ENCODE data around the gene SPATA16. TPM values are rescaled to one million over a fixed set of nuclear protein-coding genes. Genes with fewer than 3 reads are reported as not detected.

Gene SPATA16
- total and polyA plus RNA-seq, 7 donors = not detected

DNA sequence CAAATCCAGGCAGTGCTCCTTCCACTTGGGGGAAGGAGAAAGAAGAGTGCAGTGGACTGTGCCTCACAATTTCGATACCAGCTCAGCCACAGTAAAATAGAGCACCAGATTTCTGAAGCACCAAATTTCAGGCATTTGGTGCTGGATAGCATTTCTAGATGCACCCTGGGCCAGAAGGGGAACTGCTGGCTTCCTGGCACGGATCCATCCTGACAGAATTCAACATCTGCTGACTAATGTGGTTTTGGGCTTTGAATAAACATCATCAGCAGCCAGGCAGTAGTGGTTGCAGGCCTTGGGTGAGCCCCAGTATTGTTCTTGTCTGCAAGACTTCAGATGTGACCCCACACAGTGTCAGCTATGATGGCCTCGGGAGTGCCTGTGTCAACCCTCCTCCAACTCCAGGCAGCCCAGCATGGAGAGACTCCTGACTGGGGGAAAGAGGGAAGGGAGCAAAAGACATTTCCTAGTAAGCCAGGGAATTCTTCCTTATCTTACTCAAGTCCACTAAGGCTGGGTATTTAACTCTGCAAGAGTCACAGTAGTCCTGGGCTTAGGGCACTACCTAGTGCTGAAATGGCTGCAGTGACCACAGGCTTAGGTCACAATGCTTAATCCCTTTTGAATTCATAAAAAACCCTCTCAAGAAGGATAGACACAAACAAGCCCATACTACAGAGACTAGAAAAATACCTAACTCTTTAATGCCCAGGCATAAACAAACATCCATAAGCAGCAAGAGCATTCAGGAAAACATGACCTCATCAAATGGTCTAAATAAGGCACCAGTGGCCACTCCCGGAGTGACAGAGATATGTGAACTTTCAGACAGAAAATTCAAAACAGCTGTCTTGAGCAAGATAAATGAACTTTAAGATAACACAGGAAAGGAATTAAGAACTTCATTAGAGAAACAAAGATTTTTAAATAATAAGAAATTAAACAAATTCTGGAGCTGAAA, 74.7 kb downstream of the SPATA16 start:
- H3K4me1 ChIP-seq = no peaks in the 10 kb centered on the region
- TF ChIP-seq, protein P1, sequence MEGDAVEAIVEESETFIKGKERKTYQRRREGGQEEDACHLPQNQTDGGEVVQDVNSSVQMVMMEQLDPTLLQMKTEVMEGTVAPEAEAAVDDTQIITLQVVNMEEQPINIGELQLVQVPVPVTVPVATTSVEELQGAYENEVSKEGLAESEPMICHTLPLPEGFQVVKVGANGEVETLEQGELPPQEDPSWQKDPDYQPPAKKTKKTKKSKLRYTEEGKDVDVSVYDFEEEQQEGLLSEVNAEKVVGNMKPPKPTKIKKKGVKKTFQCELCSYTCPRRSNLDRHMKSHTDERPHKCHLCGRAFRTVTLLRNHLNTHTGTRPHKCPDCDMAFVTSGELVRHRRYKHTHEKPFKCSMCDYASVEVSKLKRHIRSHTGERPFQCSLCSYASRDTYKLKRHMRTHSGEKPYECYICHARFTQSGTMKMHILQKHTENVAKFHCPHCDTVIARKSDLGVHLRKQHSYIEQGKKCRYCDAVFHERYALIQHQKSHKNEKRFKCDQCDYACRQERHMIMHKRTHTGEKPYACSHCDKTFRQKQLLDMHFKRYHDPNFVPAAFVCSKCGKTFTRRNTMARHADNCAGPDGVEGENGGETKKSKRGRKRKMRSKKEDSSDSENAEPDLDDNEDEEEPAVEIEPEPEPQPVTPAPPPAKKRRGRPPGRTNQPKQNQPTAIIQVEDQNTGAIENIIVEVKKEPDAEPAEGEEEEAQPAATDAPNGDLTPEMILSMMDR (IDR thresholded peaks at IDR 0.05) = no peak
- peaks cover 4% of the 10 kb centered on the region for H3K9me3 ChIP-seq
- no peak overlapping the region for H3K27ac ChIP-seq
- DNase-seq = no peak
- no peaks in the 10 kb centered on the region for H3K27me3 ChIP-seq (ENCODE audit: insufficient read depth in 3 of 3, low read length in 2 of 3)
- WGBS, 3 donors = 24 to 38% (median 24%) methylated on average over 4 of the region's 4 CpGs
- no peaks in the 10 kb centered on the region for H3K36me3 ChIP-seq (ENCODE audit: insufficient read depth in 1 of 2, low read depth in 1 of 2)
- ATAC-seq = no peak
- intact Hi-C loops (cut with DNase I) = no loop called here
- H3K4me3 ChIP-seq = no peak overlapping the region

DNA sequence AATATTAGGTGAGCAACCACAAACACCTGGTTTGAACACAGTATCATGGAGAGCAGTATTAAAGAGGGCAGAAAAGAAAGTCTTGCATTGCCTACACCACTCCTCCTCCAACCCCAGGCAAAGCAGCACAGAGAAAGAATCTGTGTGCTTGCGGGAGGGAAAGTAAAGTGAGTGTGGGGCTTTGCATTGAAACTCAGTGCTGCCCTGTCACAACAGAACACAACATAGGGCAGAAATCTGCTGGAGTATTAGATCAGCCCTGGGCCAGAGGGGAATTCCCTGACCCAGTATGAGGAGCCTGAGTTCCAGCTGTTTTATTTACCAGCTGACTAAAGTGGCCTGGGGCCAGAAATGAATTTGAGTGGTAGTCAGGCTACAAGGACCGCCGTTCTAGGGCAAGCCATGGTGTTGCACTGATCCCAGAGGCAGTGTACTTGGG, 75.5 kb downstream of the SPATA16 start:
- no peaks in the 10 kb centered on the region for H3K36me3 ChIP-seq (ENCODE audit: insufficient read depth in 1 of 2, low read depth in 1 of 2)
- peaks cover 4% of the 10 kb centered on the region for H3K9me3 ChIP-seq
- H3K4me3 ChIP-seq = no peak overlapping the region
- H3K27ac ChIP-seq = no peak overlapping the region
- H3K4me1 ChIP-seq = no peaks in the 10 kb centered on the region
- 10 to 38% (median 11%) methylated on average over 3 of the region's 3 CpGs for WGBS, 3 donors
- no peak for DNase-seq
- ATAC-seq = no peak
- intact Hi-C loops (cut with DNase I) = no loop called here
- H3K27me3 ChIP-seq (ENCODE audit: insufficient read depth in 3 of 3, low read length in 2 of 3) = no peaks in the 10 kb centered on the region
- TF ChIP-seq, protein P1 (IDR thresholded peaks at IDR 0.05) = no peak

DNA sequence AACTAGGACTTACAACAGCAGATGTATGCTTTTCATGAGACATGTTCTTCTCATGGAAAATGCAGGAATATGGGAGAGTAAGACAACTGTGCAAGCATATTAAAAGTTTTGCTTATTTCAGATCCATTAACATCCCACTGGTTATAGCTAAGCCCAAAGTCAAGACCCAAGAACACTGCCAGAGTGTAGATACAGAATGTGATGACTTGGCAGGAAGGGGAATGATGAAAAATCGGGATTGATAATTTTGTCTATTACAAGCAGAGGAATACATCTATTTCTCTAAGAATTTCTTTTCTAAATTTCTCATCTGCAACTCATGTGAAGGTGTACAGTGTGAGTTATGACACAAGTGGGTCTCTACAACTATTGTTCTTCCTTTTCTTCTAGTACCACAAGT, 76.4 kb downstream of the SPATA16 start:
- WGBS, 3 donors = 91 to 93% (median 92%) methylated on average over 1 of the region's 1 CpG
- Histone ChIP-seq H3K4me3 (no peak overlapping the region), H3K27ac (no peak overlapping the region), H3K4me1 (no peaks in the 10 kb centered on the region), H3K36me3 (ENCODE audit: insufficient read depth in 1 of 2, low read depth in 1 of 2) (no peaks in the 10 kb centered on the region), H3K27me3 (ENCODE audit: insufficient read depth in 3 of 3, low read length in 2 of 3) (no peaks in the 10 kb centered on the region), H3K9me3 (peaks cover 4% of the 10 kb centered on the region)
- DNase-seq = no peak
- no peak for ATAC-seq
- TF ChIP-seq, protein P1 (IDR thresholded peaks at IDR 0.05) = no peak
- intact Hi-C loops (cut with DNase I) = no loop called here

DNA sequence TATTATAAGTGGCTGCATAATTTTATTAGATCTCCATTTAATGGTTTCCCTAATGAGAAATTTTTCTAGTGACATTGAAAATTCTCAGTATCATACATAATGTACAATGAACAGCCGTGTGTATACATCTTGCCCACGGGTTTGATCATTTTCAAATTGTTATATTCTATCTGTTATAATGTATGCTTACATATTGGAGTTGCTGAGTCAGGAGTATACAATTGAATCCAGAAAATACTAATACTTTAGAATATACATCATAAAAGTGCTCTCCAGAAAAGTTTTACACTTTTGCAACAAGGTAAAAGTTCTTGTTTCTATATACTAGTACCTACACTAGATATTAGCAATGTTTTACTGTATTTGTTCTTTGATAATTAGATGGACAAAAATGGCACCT, 82.8 kb downstream of the SPATA16 start:
- WGBS, 3 donors = 87 to 96% (median 91%) methylated on average over 2 of the region's 2 CpGs
- Histone ChIP-seq H3K36me3 (ENCODE audit: insufficient read depth in 1 of 2, low read depth in 1 of 2) (no peaks in the 10 kb centered on the region), H3K4me1 (no peaks in the 10 kb centered on the region), H3K27me3 (ENCODE audit: insufficient read depth in 3 of 3, low read length in 2 of 3) (no peaks in the 10 kb centered on the region), H3K9me3 (no peaks in the 10 kb centered on the region), H3K4me3 (no peak overlapping the region), H3K27ac (no peak overlapping the region)
- TF ChIP-seq, protein P1 (IDR thresholded peaks at IDR 0.05) = no peak
- no peak for ATAC-seq
- intact Hi-C loops (cut with DNase I) = no loop called here
- DNase-seq = no peak
